Mesendoderm (in vitro differentiated cells): ENCODE results near the gene ALPL.

Experiments
- DNase-seq: peaks from one replicate; pipeline ENCODE4 v3.0.0; 2013
- H2AK5ac ChIP-seq: 2 replicates; pipeline ENCODE4 v1.6.1; 2013; ENCODE audit warnings: low read length, inconsistent platforms
- H2BK120ac ChIP-seq: 2 replicates; pipeline ENCODE4 v1.6.1; 2013; ENCODE audit warnings: low read depth, mild to moderate bottlenecking, low read length, moderate library complexity, mixed read lengths
- H2BK15ac ChIP-seq: replicated peaks from 2 replicates; pipeline ENCODE4 v1.6.1; 2013; ENCODE audit warnings: low read depth, mild to moderate bottlenecking, moderate library complexity
- H2BK5ac ChIP-seq: 2 replicates; pipeline ENCODE4 v1.6.1; 2013; ENCODE audit warnings: low read length, inconsistent platforms
- H3K18ac ChIP-seq: 2 replicates; pipeline ENCODE4 v1.6.1; 2013; ENCODE audit warnings: mild to moderate bottlenecking, low read length, mixed read lengths
- H3K23ac ChIP-seq: one replicate; pipeline ENCODE4 v1.6.1; 2013; ENCODE audit warnings: low read length
- H3K27ac ChIP-seq: 2 replicates; pipeline ENCODE4 v1.5.1; 2013; ENCODE audit warnings: low read depth, mild to moderate bottlenecking, inconsistent platforms, low read length, moderate library complexity
- H3K27me3 ChIP-seq: 2 replicates; pipeline ENCODE4 v1.6.1; 2013; ENCODE audit warnings: low read length, control low read depth, mild to moderate bottlenecking, inconsistent platforms; ENCODE audit not compliant: insufficient read depth, poor library complexity
- H3K36me3 ChIP-seq: 2 replicates; pipeline ENCODE4 v1.6.1; 2013; ENCODE audit warnings: low read length, inconsistent platforms; ENCODE audit not compliant: control insufficient read depth, insufficient read depth
- H3K4ac ChIP-seq: one replicate; pipeline ENCODE4 v1.6.1; 2013; ENCODE audit warnings: low read depth, mild to moderate bottlenecking, low read length, moderate library complexity
- H3K4me1 ChIP-seq: 2 replicates; pipeline ENCODE4 v1.6.1; 2013; ENCODE audit warnings: low read depth, low read length, inconsistent platforms; ENCODE audit not compliant: control insufficient read depth
- H3K4me2 ChIP-seq: 2 replicates; pipeline ENCODE4 v1.6.1; 2013; ENCODE audit warnings: low read length
- H3K4me3 ChIP-seq: 2 replicates; pipeline ENCODE4 v1.5.1; 2013; ENCODE audit warnings: mild to moderate bottlenecking, low read length
- H3K56ac ChIP-seq: one replicate; pipeline ENCODE4 v1.6.1; 2013; ENCODE audit warnings: low read length
- H3K79me1 ChIP-seq: 2 replicates; pipeline ENCODE4 v1.6.1; 2013; ENCODE audit warnings: low read length, inconsistent platforms
- H3K79me2 ChIP-seq: 2 replicates; pipeline ENCODE4 v1.6.1; 2013; ENCODE audit warnings: mild to moderate bottlenecking, low read length; ENCODE audit not compliant: control insufficient read depth, insufficient read depth
- H3K9ac ChIP-seq: 2 replicates; pipeline ENCODE4 v1.6.1; 2013; ENCODE audit warnings: low read length, inconsistent platforms
- H4K5ac ChIP-seq: one replicate; pipeline ENCODE4 v1.6.1; 2013; ENCODE audit warnings: low read length
- H4K8ac ChIP-seq: one replicate; pipeline ENCODE4 v1.6.1; 2013; ENCODE audit warnings: low read depth, mild to moderate bottlenecking, control low read depth, low read length, moderate library complexity
- WGBS: extraction: QIAGEN DNeasy Blood & Tissue Kit; methylation state at CpG from one replicate; pipeline ENCODE4 v1.1.7; 2013; ENCODE audit warnings: low lambda C conversion rate, missing lambda C conversion rate; ENCODE audit not compliant: insufficient coverage; ENCODE audit errors: extremely low coverage; 5-methylcytosine and 5-hydroxymethylcytosine counted together

ALPL gene

GRCh38 chr1:21492356-21492625 is 16.9 kb upstream of the ALPL start:
- Histone ChIP-seq H3K4me2 (no peak overlapping the region), H3K9ac (no peak overlapping the region), H3K4ac (no peak overlapping the region), H3K23ac (no peak overlapping the region), H3K4me1 (no peaks in the 10 kb centered on the region), H4K8ac (no peak overlapping the region), H4K5ac (no peak overlapping the region), H2BK15ac (no peak overlapping the region), H2BK5ac (peak overlapping the region; percentile 33), H3K36me3 (no peaks in the 10 kb centered on the region), H3K18ac (peak overlapping the region; percentile 20), H3K27me3 (no peaks in the 10 kb centered on the region), H3K79me1 (no peaks in the 10 kb centered on the region), H3K4me3 (no peak overlapping the region), H2AK5ac (no peak overlapping the region), H3K56ac (peak overlapping the region; percentile 45), H3K79me2 (no peaks in the 10 kb centered on the region), H2BK120ac (no peak overlapping the region), H3K27ac (peak overlapping the region; percentile 10)
- DNase-seq: no peak
- WGBS: no CpG with 5 or more reads among the region's 4 CpGs

- no peak overlapping the region for H3K23ac ChIP-seq
- H2BK120ac ChIP-seq: no peak overlapping the region
- no peak overlapping the region for H3K18ac ChIP-seq
- H3K79me2 ChIP-seq: no peaks in the 10 kb centered on the region
- H3K27ac ChIP-seq: no peak overlapping the region
- H2AK5ac ChIP-seq: no peak overlapping the region
- H3K9ac ChIP-seq: no peak overlapping the region
- peaks cover 5% of the 10 kb centered on the region for H3K4me1 ChIP-seq
- no peak overlapping the region for H3K4me2 ChIP-seq
- H3K4ac ChIP-seq: no peak overlapping the region
- no peaks in the 10 kb centered on the region for H3K79me1 ChIP-seq
- no peaks in the 10 kb centered on the region for H3K36me3 ChIP-seq
- WGBS: no CpG with 5 or more reads among the region's 6 CpGs
- DNase-seq: peak; percentile 17
- no peak overlapping the region for H2BK5ac ChIP-seq
- H3K27me3 ChIP-seq: no peaks in the 10 kb centered on the region
- no peak overlapping the region for H3K56ac ChIP-seq
- no peak overlapping the region for H3K4me3 ChIP-seq
- no peak overlapping the region for H2BK15ac ChIP-seq
- no peak overlapping the region for H4K5ac ChIP-seq
- no peak overlapping the region for H4K8ac ChIP-seq
Measured at GRCh38 chr1:21494196-21494595, 15.0 kb upstream of the ALPL start.

- no peak overlapping the region for H2AK5ac ChIP-seq
- no peak overlapping the region for H3K4me2 ChIP-seq
- no peak overlapping the region for H3K4me3 ChIP-seq
- H3K4ac ChIP-seq: no peak overlapping the region
- no peak overlapping the region for H2BK120ac ChIP-seq
- no peaks in the 10 kb centered on the region for H3K79me2 ChIP-seq
- H4K5ac ChIP-seq: no peak overlapping the region
- H2BK5ac ChIP-seq: no peak overlapping the region
- no peaks in the 10 kb centered on the region for H3K79me1 ChIP-seq
- H4K8ac ChIP-seq: no peak overlapping the region
- no peak overlapping the region for H2BK15ac ChIP-seq
- H3K9ac ChIP-seq: no peak overlapping the region
- no peak overlapping the region for H3K27ac ChIP-seq
- no peak overlapping the region for H3K18ac ChIP-seq
- H3K27me3 ChIP-seq: no peaks in the 10 kb centered on the region
- no peak overlapping the region for H3K23ac ChIP-seq
- H3K36me3 ChIP-seq: no peaks in the 10 kb centered on the region
- no peak overlapping the region for H3K56ac ChIP-seq
- WGBS: no CpG with 5 or more reads among the region's 7 CpGs
- no peak for DNase-seq
- H3K4me1 ChIP-seq: peaks cover 5% of the 10 kb centered on the region
Measured at GRCh38 chr1:21495225-21495820, 13.9 kb upstream of the ALPL start.

GRCh38 chr1:21496063-21496462 is 13.2 kb upstream of the ALPL start:
- H2BK5ac ChIP-seq: no peak overlapping the region
- no peak overlapping the region for H3K18ac ChIP-seq
- H3K56ac ChIP-seq: no peak overlapping the region
- H2BK15ac ChIP-seq: no peak overlapping the region
- H2AK5ac ChIP-seq: no peak overlapping the region
- no peaks in the 10 kb centered on the region for H3K36me3 ChIP-seq
- H3K9ac ChIP-seq: no peak overlapping the region
- H2BK120ac ChIP-seq: no peak overlapping the region
- no peak overlapping the region for H3K23ac ChIP-seq
- H3K4me3 ChIP-seq: no peak overlapping the region
- H3K27ac ChIP-seq: no peak overlapping the region
- WGBS: no CpG with 5 or more reads among the region's 1 CpG
- no peak overlapping the region for H3K4me2 ChIP-seq
- no peaks in the 10 kb centered on the region for H3K79me1 ChIP-seq
- H3K4ac ChIP-seq: no peak overlapping the region
- H4K8ac ChIP-seq: no peak overlapping the region
- H4K5ac ChIP-seq: no peak overlapping the region
- H3K27me3 ChIP-seq: no peaks in the 10 kb centered on the region
- no peak for DNase-seq
- H3K4me1 ChIP-seq: peaks cover 5% of the 10 kb centered on the region
- H3K79me2 ChIP-seq: no peaks in the 10 kb centered on the region

- Histone ChIP-seq H2AK5ac (no peak overlapping the region), H2BK120ac (no peak overlapping the region), H3K4me1 (peaks cover 5% of the 10 kb centered on the region), H2BK15ac (no peak overlapping the region), H3K4me2 (no peak overlapping the region), H2BK5ac (no peak overlapping the region), H3K79me2 (no peaks in the 10 kb centered on the region), H3K9ac (no peak overlapping the region), H4K5ac (no peak overlapping the region), H3K36me3 (no peaks in the 10 kb centered on the region), H3K18ac (no peak overlapping the region), H3K4me3 (no peak overlapping the region), H3K56ac (peak overlapping the region; percentile 42), H3K23ac (no peak overlapping the region), H3K27ac (no peak overlapping the region), H3K27me3 (no peaks in the 10 kb centered on the region), H4K8ac (no peak overlapping the region), H3K79me1 (no peaks in the 10 kb centered on the region), H3K4ac (no peak overlapping the region)
- no CpG with 5 or more reads among the region's 3 CpGs for WGBS
- peak; percentile 28 for DNase-seq
Measured at GRCh38 chr1:21496886-21497285, 12.3 kb upstream of the ALPL start.

- peak; percentile 84 for DNase-seq
- Histone ChIP-seq H2BK5ac (no peak overlapping the region), H3K9ac (no peak overlapping the region), H2BK15ac (no peak overlapping the region), H4K8ac (no peak overlapping the region), H3K4ac (no peak overlapping the region), H3K4me3 (no peak overlapping the region), H2BK120ac (no peak overlapping the region), H3K79me2 (no peaks in the 10 kb centered on the region), H3K18ac (no peak overlapping the region), H3K4me2 (no peak overlapping the region), H2AK5ac (no peak overlapping the region), H3K4me1 (peaks cover 5% of the 10 kb centered on the region), H3K27ac (no peak overlapping the region), H3K27me3 (no peaks in the 10 kb centered on the region), H4K5ac (no peak overlapping the region), H3K23ac (no peak overlapping the region), H3K56ac (peak overlapping the region; percentile 35), H3K36me3 (no peaks in the 10 kb centered on the region), H3K79me1 (no peaks in the 10 kb centered on the region)
- no CpG with 5 or more reads among the region's 7 CpGs for WGBS
Measured at GRCh38 chr1:21497466-21498061, 11.7 kb upstream of the ALPL start.
